Measurements from ENCODE around the gene ZNF341.
"Not testable (repeated sequence)": the region's sequence is repeated elsewhere in the genome, so short reads cannot be mapped to it uniquely, and the experiment has no call there.

ZNF341 gene

GRCh38 chr20:33771938-33772337 is 40.1 kb downstream of the ZNF341 start:
- no peak for DNase-seq

DNA sequence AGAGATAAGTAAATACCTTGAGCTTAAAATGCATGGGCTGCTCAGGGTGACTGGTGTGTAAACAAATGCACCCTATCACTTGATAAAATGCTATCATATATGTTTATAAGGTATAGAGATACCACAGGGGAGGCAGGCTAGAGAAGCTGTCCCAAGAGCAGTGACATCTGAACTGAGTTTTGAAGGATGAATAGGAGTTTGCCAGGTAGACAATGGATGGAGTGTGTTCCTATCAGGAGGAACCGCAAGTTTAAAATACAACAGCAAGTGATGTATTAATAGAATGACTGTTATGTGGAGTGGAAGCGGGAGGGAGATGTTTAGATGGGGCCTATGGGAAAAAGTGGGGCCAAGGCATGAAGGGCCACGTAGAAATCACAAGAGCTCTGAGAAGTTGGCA is 40.6 kb downstream of the ZNF341 start:
- no peak for DNase-seq

GRCh38 chr20:33773412-33774089 is 41.8 kb downstream of the ZNF341 start:
- no peak for DNase-seq

DNA sequence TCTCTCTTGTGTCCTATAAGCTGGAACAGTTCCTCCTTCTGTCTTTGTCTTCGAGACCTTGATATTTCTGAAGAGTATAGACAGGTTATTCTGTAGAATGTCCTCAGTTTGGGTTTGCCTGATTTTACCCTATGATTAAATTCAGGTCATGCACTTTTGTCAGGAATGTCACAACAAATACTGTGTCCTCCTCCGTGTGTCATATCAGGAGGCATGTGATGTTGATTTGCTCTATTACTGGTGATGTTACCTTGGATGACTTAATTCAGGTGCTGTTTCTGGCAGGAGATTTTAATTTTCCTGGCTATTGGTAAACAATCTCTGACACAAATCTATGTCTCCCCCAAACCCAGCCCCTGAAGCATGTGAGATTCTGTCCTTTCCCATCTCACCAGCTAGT is 46.0 kb downstream of the ZNF341 start:
- no peak for DNase-seq

GRCh38 chr20:33781133-33781532 is 49.3 kb downstream of the ZNF341 start:
- DNase-seq = no peak

GRCh38 chr20:33781945-33782344 is 50.1 kb downstream of the ZNF341 start:
- no peak for DNase-seq

DNA sequence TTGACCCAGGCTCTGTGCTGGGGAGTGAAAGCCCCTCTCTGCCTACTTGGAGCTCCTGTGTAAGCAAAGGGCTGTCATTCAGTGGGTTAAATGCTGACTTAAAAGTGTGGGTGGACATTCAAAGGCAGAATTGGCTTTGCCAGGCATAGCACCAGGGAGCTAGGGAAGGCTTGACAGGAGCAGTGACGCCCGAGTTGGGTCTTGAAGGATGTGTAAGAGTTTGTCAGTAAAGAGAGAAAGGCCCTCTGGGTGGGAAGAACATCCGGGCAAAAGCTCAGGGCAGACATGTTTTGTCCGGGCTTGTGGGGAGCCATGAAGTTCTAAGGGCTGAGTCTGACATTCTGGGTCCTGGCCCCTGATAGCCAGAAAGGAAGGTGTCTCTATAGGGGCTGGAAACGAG is 51.5 kb downstream of the ZNF341 start:
- no peak for DNase-seq

DNA sequence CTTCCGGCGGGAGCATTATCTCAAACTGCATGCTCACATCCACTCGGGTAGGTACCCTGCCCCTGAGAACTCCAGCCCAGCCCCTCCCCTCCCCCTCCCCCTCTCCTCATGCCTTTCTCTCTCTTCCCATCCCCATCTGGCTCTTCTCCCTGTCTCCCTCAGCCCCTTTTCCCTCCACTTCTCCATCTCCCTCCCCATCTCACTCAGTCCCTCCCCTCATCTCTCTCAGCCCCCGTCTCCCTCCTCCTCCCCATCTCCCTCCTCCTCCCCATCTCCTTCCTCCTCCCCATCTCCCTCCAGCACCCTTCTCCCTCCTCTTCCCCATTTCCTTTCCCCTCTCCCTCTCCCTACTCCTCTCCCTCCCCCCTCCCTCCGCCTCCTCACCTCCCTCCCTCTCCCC is 52.0 kb downstream of the ZNF341 start:
- DNase-seq = no peak

- no peak for DNase-seq
Observed at GRCh38 chr20:33784225-33784624, 52.4 kb downstream of the ZNF341 start.

DNA sequence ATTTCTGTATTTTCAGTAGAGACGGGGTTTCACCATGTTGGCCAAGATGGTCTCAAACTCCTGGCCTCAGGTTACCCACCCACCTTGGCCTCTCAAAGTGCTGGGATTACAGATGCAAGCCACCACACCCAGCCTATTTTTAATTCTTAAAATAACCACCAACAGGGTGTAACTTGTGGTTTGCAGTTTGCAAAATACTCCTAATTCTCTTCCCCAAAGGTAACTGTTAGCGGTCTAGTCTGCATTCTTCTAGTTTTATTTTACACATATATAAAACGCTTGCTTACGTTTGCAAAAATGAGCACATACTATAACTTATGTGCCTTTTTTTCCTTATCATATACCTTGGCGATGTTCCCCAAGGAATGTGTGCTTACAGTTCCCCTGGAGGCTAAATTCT is 53.7 kb downstream of the ZNF341 start:
- no peak for DNase-seq

DNA sequence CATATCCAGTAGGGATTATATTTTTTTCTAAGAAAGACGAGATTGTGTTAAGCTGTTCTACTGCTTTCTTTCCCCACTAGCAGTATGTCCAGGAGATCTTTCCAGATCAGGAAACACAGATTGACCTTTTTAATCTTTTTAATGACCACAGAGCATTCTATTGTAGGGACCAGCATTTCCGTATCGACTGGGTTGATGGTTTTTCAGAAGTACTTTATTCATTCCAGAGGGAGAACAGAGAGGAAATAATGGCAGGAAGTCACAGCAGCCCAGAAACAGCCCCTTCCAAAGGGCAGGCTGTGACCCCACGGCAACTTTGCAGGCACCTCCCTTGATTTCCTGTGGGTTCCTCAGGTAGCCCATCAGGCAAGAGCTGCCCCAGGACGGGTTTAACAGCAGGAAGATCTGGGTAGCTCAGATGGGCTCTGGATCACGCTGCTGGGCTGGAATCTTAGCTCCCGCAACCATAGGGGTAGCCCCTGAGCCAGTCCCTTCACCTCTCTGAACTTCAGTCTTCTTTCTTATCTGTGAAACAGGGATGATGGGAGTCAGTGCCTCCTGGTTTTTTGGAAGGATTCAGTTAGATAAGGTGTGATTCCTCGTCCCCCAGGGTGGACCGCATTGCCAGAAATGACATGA is 55.6 kb downstream of the ZNF341 start:
- no peak for DNase-seq

DNA sequence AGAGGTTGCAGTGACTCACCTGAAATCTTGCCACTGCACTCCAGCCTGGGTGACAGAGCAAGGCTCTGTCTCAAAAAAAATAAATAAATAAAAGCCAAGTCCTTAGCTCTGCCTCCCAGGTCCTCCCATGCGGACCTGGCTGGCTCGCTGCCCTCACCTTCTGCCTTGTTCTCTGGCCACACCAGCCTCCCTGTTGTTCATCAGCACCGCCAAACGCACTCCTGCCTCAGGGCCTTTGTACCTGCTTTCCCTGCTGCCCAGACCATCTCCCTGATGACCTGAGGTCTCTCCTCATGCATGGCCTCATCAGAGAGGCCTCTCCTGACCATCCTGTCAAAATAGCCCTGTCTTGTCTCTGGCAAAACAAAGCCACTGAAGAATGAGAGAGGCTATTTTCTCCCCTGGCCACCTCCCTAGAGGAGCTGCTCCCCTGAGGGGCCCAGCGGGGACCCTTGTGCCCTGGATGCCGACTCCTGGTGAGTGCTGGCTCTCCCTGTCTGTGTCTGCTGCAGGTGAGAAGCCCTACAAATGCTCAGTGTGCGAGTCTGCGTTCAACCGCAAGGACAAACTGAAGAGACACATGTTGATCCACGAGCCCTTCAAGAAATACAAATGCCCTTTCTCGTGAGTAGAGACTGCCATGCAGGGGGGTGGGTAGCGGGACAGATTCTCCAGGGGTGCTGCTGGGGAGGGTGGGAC is 56.7 kb downstream of the ZNF341 start:
- no peak for DNase-seq

DNA sequence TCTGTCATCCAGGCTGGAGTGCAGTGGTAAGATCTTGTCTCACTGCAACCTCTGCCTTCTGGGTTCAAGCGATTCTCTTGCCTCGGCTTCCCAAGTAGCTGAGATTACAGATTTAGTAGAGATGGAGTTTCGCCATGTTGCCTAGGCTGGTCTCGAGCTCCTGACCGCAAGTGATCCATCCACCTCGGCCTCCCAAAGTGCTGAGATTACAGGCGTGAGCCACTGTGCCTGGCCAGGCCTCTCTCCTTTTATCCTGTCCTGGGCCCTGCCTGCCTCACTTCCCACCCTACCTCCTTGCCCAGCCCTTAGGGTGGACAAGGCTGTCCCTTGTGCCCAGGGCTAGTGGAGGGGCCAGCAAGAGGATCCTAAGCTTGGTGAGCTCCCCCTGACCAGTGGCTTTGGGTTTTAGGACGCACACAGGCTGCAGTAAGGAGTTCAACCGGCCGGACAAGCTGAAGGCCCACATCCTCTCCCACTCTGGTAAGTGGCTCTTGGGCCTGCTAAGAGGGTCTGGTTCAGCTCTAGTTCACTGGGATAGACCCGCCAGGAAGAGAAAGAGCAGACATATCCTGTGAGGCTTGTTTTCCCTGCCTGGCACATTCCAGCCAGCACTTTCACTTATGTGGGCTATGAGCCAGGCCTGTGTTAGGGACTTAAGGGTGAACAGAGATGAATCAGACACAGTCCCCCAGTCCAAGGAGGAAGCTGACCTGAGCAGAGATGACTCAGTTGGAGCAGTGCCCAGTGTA is 57.5 kb downstream of the ZNF341 start:
- no peak for DNase-seq

- DNase-seq = no peak
Observed at GRCh38 chr20:33789858-33790182, 58.0 kb downstream of the ZNF341 start.

DNA sequence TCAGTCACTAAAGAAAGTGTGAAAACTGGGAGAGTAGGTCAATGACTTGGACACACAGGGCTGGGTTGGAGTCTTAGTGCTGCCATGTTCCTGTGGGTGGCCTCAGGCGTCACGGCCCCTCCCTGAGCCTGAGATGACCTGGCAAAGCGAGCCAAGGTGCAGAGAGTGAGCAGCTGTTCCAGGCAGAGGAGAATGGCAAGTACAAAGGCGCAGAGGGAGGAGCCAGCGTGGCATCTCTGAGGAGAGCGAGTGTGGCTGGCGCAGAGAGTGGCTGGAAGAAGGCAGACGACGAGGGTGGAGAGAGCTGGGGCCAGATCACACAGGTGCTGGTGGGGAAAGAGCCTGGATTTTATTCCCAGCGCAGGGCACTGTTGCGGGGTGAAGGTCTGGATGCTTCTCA is 58.8 kb downstream of the ZNF341 start:
- no peak for DNase-seq

DNA sequence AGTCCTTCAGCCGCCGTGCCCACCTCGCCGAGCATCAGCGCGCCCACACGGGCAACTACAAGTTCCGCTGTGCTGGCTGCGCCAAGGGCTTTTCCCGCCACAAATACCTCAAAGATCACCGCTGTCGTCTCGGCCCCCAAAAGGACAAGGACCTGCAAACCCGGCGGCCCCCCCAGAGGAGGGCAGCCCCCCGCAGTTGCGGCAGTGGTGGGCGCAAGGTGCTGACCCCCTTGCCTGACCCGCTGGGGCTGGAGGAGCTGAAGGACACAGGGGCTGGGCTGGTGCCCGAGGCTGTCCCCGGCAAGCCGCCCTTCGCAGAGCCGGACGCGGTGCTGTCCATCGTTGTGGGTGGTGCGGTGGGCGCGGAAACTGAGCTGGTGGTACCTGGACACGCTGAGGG is 59.2 kb downstream of the ZNF341 start:
- no peak for DNase-seq

GRCh38 chr20:33791540-33791939 is 59.7 kb downstream of the ZNF341 start:
- no peak for DNase-seq

DNA sequence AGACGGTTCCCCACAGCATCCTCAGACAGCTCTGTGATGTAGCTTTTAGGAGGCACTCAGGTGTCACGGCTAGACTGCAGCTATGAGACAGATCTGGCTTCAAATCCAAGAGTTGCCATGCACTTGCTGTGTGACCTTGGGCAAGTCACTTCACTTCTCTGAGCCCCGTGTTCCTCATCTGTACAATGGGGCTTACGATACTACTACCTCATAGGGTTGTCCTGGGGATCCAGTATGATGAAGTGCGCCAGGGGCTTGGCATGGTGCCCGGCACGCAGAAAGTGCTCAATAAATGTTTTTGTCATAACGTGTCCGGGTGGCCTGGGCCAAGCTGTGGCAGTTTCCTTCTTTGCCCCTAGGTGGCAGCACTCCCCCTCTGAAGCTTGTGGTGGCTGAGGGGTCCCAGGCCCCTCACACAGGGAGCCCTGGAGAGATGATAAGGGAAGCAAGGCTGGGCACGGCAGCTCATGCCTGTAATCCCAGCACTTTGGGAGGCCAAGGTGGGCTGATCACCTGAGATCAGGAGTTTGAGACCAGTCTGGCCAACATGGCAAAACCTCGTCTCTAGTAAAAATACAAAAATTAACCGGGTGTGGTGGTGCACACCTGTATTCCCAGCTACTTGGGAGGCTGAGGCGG is 60.3 kb downstream of the ZNF341 start:
- peak; percentile 26 for DNase-seq

DNA sequence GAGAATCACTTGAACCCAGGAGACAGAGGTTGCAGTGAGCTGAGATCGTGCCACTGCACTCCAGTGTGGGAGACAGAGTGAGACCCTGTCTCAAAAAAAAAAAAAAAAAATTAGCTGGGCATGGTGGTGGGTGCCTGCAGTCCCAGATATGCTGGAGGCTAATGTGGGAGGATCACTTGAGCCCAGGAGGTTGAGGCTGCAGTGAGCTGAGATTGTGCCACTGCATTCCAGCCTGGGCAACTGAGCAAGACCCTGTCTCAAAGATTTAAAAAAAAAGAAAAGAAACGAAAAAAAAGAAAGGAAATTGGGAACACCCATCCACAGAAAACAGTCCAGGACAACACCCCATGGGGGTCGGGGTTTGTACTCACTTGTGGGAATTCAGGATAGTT is 60.8 kb downstream of the ZNF341 start:
- DNase-seq = not testable (repeated sequence)

- no peak for DNase-seq
Observed at GRCh38 chr20:33793011-33793931, 61.5 kb downstream of the ZNF341 start.

DNA sequence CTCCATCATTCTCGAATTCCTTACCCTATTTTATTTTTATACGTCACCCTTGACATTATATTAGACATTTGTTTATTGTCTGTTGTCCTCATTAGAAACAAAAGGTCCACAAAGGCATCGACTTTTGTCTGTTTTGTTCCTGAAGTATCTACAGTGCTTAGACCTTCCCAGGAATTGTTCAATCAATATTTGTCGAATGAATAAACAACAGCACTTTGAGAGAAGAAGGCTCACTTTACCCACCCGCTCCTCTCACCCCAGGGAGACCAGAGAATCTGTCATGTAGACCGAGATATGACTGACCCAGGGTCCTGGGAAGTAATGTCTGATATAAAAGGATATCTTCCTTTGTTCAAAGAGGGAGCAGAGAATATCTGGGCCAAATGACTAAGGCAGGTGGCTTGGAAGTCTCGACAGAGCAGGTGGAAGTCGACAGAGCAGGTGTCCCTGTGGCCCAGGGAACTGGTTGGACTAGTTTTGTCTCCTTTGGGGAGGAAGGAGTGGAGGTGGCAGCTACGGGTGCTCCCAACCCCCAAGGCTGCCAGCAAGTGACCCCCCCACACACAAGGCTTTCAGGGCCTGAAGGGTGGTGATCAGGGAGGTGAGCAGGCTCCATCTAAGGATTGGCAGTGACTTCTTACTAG is 64.6 kb downstream of the ZNF341 start:
- no peak for DNase-seq

Measured in central memory CD4-positive, alpha-beta T cell (primary cell).